HEK293 (cell line): Measurements from ENCODE around the gene PTPN6.

Source experiments
- GLI4 ChIP-seq: fragments of 450-650 bp; formaldehyde crosslinking; IDR thresholded peaks from 2 replicates; pipeline ENCODE4 v1.5.1; 2016; ENCODE audit warnings: missing biosample characterization, missing genetic modification characterization
- PRDM6 ChIP-seq: fragments of 450-650 bp; formaldehyde crosslinking; IDR thresholded peaks from 2 replicates; pipeline ENCODE4 v1.5.1; 2017; ENCODE audit warnings: missing biosample characterization, missing genetic modification characterization
- YY1 ChIP-seq: fragments of 450-650 bp; formaldehyde crosslinking; IDR thresholded peaks from 2 replicates; pipeline ENCODE4 v1.5.1; 2018; ENCODE audit warnings: missing biosample characterization, missing genetic modification characterization
- ZBTB7A ChIP-seq: fragments of 450-650 bp; formaldehyde crosslinking; IDR thresholded peaks from 2 replicates; pipeline ENCODE4 v1.5.1; 2016; ENCODE audit warnings: low read depth, missing biosample characterization, missing genetic modification characterization
- ZNF174 ChIP-seq: fragments of 450-650 bp; formaldehyde crosslinking; IDR thresholded peaks from 2 replicates; pipeline ENCODE4 v1.5.0; 2017; ENCODE audit warnings: missing biosample characterization, mild to moderate bottlenecking, missing genetic modification characterization
- ZNF24 ChIP-seq: fragments of 450-650 bp; formaldehyde crosslinking; IDR thresholded peaks from 2 replicates; pipeline ENCODE4 v1.5.1; 2016; ENCODE audit warnings: missing biosample characterization, missing genetic modification characterization
- ZNF324 ChIP-seq: fragments of 450-650 bp; formaldehyde crosslinking; IDR thresholded peaks from 2 replicates; pipeline ENCODE4 v1.5.1; 2016; ENCODE audit warnings: missing biosample characterization, missing genetic modification characterization
- ZNF610 ChIP-seq: fragments of 450-650 bp; formaldehyde crosslinking; IDR thresholded peaks from 2 replicates; pipeline ENCODE4 v1.5.1; 2016; ENCODE audit warnings: missing biosample characterization, missing genetic modification characterization, borderline replicate concordance
- ZNF626 ChIP-seq: fragments of 450-650 bp; sonication (Bioruptor Pico); formaldehyde crosslinking; IDR thresholded peaks from 2 replicates; pipeline ENCODE4 v1.5.1; 2018; ENCODE audit warnings: missing biosample characterization, missing genetic modification characterization, inconsistent platforms
- ZNF629 ChIP-seq: fragments of 450-650 bp; formaldehyde crosslinking; IDR thresholded peaks from 2 replicates; pipeline ENCODE4 v1.5.1; 2017; ENCODE audit warnings: missing biosample characterization, missing genetic modification characterization
- ZNF76 ChIP-seq: fragments of 450-650 bp; formaldehyde crosslinking; IDR thresholded peaks from 2 replicates; pipeline ENCODE4; 2016; ENCODE audit warnings: low read depth, missing biosample characterization, missing genetic modification characterization, borderline replicate concordance
- TF ChIP-seq, protein P1 (sequence below): fragments of 450-650 bp; formaldehyde crosslinking; IDR thresholded peaks from 2 replicates; pipeline ENCODE4 v1.5.1; 2016; ENCODE audit warnings: missing biosample characterization, missing genetic modification characterization

DNA sequence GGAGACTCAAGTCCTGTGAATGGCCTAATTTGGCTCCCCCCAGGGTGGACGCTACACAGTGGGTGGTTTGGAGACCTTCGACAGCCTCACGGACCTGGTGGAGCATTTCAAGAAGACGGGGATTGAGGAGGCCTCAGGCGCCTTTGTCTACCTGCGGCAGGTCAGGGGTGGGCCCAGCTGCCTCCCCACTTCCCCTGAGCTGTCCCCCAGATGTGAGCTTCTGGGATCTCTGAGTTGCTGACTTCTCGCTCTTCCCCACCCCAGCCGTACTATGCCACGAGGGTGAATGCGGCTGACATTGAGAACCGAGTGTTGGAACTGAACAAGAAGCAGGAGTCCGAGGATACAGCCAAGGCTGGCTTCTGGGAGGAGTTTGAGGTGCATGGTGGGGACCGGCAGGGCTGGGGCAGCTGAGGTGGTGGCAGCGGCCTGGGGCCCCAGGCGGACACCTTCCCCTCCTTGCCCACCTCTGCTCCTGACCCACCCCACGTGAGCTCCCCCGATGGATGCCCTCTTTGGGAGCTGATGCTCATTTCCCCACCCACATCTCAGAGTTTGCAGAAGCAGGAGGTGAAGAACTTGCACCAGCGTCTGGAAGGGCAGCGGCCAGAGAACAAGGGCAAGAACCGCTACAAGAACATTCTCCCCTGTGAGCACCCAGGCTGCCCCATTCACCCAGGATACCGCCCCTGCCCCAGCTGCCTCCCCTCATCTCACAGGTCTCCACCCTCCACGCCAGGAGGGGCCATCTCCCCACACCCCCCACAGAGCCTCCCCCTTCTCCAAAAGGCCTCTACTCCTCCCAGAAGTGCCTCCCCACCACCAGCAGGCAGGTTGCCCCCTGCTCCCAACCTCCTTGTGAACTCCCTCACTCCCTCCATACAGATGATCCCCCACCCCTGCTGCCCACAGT is 4.2 kb downstream of the PTPN6 start:
- TF ChIP-seq ZNF324 (tag by site-specific recombination) (no peak), PRDM6 (tag by site-specific recombination) (no peak), YY1 (tag by site-specific recombination) (no peak), GLI4 (no peak), ZBTB7A (tag by site-specific recombination) (no peak), ZNF610 (tag by site-specific recombination) (no peak), ZNF76 (tag by site-specific recombination) (no peak), ZNF24 (tag by site-specific recombination) (no peak), ZNF174 (tag by site-specific recombination) (no peak), ZNF626 (no peak), ZNF629 (tag by site-specific recombination) (no peak)
- TF ChIP-seq, protein P1, sequence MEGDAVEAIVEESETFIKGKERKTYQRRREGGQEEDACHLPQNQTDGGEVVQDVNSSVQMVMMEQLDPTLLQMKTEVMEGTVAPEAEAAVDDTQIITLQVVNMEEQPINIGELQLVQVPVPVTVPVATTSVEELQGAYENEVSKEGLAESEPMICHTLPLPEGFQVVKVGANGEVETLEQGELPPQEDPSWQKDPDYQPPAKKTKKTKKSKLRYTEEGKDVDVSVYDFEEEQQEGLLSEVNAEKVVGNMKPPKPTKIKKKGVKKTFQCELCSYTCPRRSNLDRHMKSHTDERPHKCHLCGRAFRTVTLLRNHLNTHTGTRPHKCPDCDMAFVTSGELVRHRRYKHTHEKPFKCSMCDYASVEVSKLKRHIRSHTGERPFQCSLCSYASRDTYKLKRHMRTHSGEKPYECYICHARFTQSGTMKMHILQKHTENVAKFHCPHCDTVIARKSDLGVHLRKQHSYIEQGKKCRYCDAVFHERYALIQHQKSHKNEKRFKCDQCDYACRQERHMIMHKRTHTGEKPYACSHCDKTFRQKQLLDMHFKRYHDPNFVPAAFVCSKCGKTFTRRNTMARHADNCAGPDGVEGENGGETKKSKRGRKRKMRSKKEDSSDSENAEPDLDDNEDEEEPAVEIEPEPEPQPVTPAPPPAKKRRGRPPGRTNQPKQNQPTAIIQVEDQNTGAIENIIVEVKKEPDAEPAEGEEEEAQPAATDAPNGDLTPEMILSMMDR (tag by site-specific recombination) = no peak
